ENCODE results near the gene GYS1.
"Not testable (repeated sequence)": the region's sequence is repeated elsewhere in the genome, so short reads cannot be mapped to it uniquely, and the experiment has no call there.

DNA sequence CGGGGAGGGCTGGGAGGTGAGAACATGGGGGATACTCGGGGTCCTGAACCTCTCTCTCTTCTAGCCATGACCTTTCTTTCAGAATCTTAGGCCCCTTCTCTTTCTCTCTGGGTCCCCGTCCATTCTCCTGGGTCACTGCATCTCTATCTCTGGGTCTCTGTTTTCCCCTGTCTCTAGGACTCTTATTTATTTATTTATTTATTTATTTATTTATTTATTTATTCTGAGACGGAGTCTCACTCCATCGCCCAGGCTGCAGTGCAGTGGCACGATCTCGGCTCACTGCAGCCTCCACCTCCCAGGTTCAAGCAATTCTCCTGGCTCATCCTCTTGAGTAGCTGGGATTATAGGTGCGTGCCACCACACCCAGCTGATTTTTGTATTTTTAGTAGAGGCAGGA lies 73.8 kb downstream of the GYS1 start:
- TF ChIP-seq, protein P1, sequence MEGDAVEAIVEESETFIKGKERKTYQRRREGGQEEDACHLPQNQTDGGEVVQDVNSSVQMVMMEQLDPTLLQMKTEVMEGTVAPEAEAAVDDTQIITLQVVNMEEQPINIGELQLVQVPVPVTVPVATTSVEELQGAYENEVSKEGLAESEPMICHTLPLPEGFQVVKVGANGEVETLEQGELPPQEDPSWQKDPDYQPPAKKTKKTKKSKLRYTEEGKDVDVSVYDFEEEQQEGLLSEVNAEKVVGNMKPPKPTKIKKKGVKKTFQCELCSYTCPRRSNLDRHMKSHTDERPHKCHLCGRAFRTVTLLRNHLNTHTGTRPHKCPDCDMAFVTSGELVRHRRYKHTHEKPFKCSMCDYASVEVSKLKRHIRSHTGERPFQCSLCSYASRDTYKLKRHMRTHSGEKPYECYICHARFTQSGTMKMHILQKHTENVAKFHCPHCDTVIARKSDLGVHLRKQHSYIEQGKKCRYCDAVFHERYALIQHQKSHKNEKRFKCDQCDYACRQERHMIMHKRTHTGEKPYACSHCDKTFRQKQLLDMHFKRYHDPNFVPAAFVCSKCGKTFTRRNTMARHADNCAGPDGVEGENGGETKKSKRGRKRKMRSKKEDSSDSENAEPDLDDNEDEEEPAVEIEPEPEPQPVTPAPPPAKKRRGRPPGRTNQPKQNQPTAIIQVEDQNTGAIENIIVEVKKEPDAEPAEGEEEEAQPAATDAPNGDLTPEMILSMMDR (conservative IDR thresholded peaks at IDR 0.05; ENCODE audit: low read length): not testable (repeated sequence)
- not testable (repeated sequence) for TF ChIP-seq EZH2phosphoT487 (IDR thresholded peaks at IDR 0.05; ENCODE audit: borderline replicate concordance)

Measured in Loucy (cell line).